Ovary (tissue), 3 donors: ENCODE results near the gene SLFN14.

Experiments used
- POLR2A ChIP-seq: fragments of 450-650 bp; IDR thresholded peaks from one replicate; pipeline ENCODE4 v1.6.1; 2017; ENCODE audit warnings: antibody characterized with exemption, mild to moderate bottlenecking, moderate library complexity
- TF ChIP-seq, protein P1 (sequence below), 3 donors: fragments of 450-650 bp in 2 of 3; fragments of 200-600 bp in 1 of 3; IDR thresholded peaks; one replicate each; pipeline versions ENCODE4 v1.5.1 to v1.8.0; 2016 to 2022; ENCODE audit warnings: antibody characterized with exemption in 3 of 3, mild to moderate bottlenecking in 1 of 3
- donor health status: DM: no; HTN: no; CAD: no.

DNA sequence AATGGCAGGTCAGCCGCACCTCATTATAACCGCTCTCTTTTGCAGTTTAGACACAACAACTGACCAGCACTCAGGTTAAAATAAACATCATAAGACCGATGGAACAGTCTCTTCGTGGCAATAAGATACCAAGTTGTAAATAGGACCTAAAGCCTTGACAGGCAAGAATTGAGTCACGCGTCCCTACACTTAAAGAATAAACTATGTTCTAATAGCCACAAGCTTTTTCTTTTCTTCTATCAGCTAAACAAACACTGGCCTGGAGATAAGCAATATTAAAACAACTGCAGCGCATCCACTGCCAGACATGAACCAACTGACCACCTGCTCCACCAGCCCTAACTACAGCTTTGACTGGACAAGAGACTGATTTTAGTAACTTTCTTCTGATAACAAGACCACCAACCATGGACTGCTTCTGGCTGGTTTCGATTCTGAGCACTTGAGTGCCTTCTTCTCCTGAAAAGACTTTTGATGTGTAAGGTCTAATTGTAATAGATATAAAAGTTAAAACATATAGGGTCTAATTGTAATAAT is 40.6 kb downstream of the SLFN14 start:
- TF ChIP-seq, protein P1, sequence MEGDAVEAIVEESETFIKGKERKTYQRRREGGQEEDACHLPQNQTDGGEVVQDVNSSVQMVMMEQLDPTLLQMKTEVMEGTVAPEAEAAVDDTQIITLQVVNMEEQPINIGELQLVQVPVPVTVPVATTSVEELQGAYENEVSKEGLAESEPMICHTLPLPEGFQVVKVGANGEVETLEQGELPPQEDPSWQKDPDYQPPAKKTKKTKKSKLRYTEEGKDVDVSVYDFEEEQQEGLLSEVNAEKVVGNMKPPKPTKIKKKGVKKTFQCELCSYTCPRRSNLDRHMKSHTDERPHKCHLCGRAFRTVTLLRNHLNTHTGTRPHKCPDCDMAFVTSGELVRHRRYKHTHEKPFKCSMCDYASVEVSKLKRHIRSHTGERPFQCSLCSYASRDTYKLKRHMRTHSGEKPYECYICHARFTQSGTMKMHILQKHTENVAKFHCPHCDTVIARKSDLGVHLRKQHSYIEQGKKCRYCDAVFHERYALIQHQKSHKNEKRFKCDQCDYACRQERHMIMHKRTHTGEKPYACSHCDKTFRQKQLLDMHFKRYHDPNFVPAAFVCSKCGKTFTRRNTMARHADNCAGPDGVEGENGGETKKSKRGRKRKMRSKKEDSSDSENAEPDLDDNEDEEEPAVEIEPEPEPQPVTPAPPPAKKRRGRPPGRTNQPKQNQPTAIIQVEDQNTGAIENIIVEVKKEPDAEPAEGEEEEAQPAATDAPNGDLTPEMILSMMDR (IDR thresholded peaks at IDR 0.05), result no peak
- TF ChIP-seq POLR2A, result no peak
